Esophagus squamous epithelium (tissue), 5 donors: ENCODE results near the gene SPACA7. TPM values are rescaled to one million over a fixed set of nuclear protein-coding genes. Genes with fewer than 3 reads are reported as not detected.
"Not testable (repeated sequence)": the region's sequence is repeated elsewhere in the genome, so short reads cannot be mapped to it uniquely, and the experiment has no call there.

Experiments
- DNase-seq: peaks from one replicate; lab custom pipeline; 2025; lab: John Stamatoyannopoulos, UW
- H3K27ac ChIP-seq, 4 donors: fragments of 200-600 bp; sonication (generic); one replicate each; pipeline ENCODE4 v1.5.1; 2016 to 2019; ENCODE audit warnings: mild to moderate bottlenecking in 1 of 4
- H3K27me3 ChIP-seq, 4 donors: fragments of 200-600 bp; sonication (generic); 1 replicate in 3 of 4; 2 replicates in 1 of 4; pipeline versions ENCODE4 v1.5.1 to v1.6.0; 2017 to 2021; ENCODE audit warnings: antibody characterized with exemption in 1 of 4
- H3K36me3 ChIP-seq, 3 donors: fragments of 200-600 bp; sonication (generic); one replicate each; pipeline ENCODE4 v1.5.1; 2016 to 2019
- H3K4me1 ChIP-seq, 3 donors: fragments of 200-600 bp; sonication (generic); one replicate each; pipeline ENCODE4 v1.5.1; 2017 to 2019
- H3K4me3 ChIP-seq, 4 donors: fragments of 200-600 bp; sonication (generic); 1 replicate in 3 of 4; 2 replicates in 1 of 4; pipeline ENCODE4 v1.5.1; 2016 to 2019; ENCODE audit warnings: mild to moderate bottlenecking in 2 of 4, moderate library complexity in 1 of 4
- H3K9me3 ChIP-seq, 3 donors: fragments of 200-600 bp; sonication (generic); one replicate each; pipeline ENCODE4 v1.5.1; 2016 to 2019
- POLR2A ChIP-seq, 4 donors: fragments of 450-650 bp; IDR thresholded peaks; one replicate each; pipeline ENCODE4 v1.6.1; 2017; ENCODE audit warnings: antibody characterized with exemption in 4 of 4, mild to moderate bottlenecking in 4 of 4, moderate library complexity in 3 of 4
- WGBS, 2 donors: methylation state at CpG; one replicate each; pipeline ENCODE4 v1.1.5; 2018; 5-methylcytosine and 5-hydroxymethylcytosine counted together
- intact Hi-C: fragments of 100-400 bp; cut with DNase I; formaldehyde crosslinking; loops from one replicate; pipeline ENCODE4 v1.15.0; 2022
- total RNA-seq, 4 donors: library from RNA; depleted of rRNA; stranded (reverse); fragments of >200 nt; gene quantifications; one replicate each; pipeline ENCODE4 v1.1.0, GENCODE V29; 2016
- TF ChIP-seq, protein P1 (sequence below), 6 experiments: fragments of 450-650 bp in 4 of 6; fragments of 200-600 bp in 2 of 6; sonication (generic) in 2 of 6; IDR thresholded peaks; one replicate each; pipeline ENCODE4 v1.5.1; 2016 to 2019; ENCODE audit warnings: antibody characterized with exemption in 6 of 6, mild to moderate bottlenecking in 4 of 6, moderate library complexity in 4 of 6
- donor health status: DM: yes; HTN: yes; CAD: no.

Gene SPACA7
- total RNA-seq, 4 donors from 2014 or later: not detected

DNA sequence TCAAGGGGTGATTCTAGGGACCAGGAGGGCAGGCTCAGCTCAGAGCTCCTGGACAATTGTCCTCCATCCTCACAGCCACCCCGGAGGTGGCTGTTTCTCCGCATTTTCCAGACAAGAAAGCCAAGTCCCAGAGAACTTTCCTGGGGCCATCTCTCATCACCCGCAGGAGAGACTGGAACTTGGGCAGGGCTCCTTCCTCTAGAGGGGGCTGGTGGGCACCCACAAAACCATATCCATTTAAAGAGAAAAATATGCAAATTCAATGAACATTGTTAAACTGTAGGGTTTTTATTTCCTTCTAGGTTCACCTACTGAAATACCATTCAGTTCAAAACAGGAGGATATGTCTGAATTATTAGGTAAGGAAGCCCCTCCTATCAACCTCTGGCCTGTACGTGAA lies 16.6 kb downstream of the SPACA7 start:
- TF ChIP-seq POLR2A (IDR thresholded peaks at IDR 0.05): no peak
- TF ChIP-seq, protein P1, sequence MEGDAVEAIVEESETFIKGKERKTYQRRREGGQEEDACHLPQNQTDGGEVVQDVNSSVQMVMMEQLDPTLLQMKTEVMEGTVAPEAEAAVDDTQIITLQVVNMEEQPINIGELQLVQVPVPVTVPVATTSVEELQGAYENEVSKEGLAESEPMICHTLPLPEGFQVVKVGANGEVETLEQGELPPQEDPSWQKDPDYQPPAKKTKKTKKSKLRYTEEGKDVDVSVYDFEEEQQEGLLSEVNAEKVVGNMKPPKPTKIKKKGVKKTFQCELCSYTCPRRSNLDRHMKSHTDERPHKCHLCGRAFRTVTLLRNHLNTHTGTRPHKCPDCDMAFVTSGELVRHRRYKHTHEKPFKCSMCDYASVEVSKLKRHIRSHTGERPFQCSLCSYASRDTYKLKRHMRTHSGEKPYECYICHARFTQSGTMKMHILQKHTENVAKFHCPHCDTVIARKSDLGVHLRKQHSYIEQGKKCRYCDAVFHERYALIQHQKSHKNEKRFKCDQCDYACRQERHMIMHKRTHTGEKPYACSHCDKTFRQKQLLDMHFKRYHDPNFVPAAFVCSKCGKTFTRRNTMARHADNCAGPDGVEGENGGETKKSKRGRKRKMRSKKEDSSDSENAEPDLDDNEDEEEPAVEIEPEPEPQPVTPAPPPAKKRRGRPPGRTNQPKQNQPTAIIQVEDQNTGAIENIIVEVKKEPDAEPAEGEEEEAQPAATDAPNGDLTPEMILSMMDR (IDR thresholded peaks at IDR 0.05): no peak
- Histone ChIP-seq H3K9me3 (no peaks in the 10 kb centered on the region), H3K27me3 (no peaks in the 10 kb centered on the region), H3K27ac (no peak overlapping the region), H3K4me3 (no peak overlapping the region), H3K36me3 (no peaks in the 10 kb centered on the region), H3K4me1 (no peaks in the 10 kb centered on the region)
- 78 to 89% methylated on average over 1 of the region's 4 CpGs for WGBS, 2 donors
- intact Hi-C loops: no loop called here
- no peak for DNase-seq

DNA sequence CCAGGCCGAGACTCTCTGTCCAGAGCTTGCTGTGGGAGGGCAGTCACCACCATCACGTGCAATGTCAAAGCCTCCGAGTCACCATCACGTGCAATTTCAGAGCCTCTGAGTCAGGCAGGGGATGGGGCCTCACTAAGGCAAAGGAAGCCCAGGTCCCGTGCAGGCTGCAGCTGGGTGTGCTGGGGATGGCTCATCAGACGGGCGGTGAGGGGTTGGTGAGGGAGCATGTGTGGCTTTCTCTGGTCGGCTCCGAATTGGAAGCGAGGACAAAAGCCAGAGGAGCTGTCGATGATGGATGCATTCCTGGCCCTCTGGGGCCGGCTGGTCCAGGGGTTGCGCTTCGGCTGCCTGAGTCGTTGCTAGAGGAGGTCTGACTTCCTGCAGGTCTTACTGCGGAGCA lies 18.9 kb downstream of the SPACA7 start:
- H3K27ac ChIP-seq, intact Hi-C loops: not testable (repeated sequence)
- 58 to 100% methylated on average over 1 to 7 of the region's 16 CpGs for WGBS, 2 donors

DNA sequence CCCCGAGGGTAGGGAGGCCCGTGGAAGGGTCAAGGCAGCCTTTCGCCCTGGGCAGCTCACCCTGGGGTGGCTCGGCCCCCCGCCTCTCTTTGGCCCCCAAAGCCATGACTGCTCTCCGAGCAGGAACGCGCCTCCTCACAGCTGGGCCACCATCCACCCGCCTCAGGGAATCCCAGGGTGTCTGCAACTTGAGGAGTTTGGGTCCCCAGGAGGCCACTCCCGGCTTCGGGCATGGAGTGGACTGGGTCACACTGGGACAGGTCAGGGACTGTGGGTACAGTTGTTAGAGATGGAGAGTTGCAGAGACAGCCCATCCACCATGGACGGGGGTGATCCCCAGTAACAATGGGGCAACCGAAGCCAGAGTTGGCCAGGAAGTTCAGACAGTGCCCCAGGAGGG lies 19.8 kb downstream of the SPACA7 start:
- H3K27me3 ChIP-seq, DNase-seq, H3K27ac ChIP-seq, H3K4me3 ChIP-seq, H3K36me3 ChIP-seq, intact Hi-C loops, H3K9me3 ChIP-seq, H3K4me1 ChIP-seq: not testable (repeated sequence)
- WGBS, 2 donors: 80% methylated on average over 1 of the region's 13 CpGs; no CpG with 5 or more reads in 1 of the 2 donors

More for the DNA sequence above, 18.9 kb downstream of the SPACA7 start:
- H3K27me3 ChIP-seq, H3K36me3 ChIP-seq, H3K4me3 ChIP-seq, H3K9me3 ChIP-seq, H3K4me1 ChIP-seq, DNase-seq: not testable (repeated sequence)

DNA sequence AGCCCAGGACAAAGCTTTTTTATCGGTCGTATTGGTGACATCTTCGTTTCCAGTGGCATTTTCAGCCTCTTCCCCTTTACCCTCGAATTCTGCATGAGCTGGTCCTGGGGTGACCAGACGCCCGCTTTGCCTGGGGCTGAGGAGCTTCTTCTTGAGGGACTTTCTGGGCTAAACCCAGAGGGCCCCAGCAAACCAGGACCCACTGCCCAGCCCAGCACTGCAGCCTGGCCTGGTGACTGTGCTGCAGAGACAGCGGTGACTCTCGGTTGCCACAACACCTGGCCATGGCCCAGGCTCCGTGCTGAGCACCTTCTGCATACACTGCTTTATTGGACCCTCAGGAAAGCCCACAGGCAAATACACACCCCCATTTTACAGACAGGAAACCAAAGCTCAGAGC lies 21.0 kb downstream of the SPACA7 start:
- no peak overlapping the region for H3K27ac ChIP-seq
- H3K27me3 ChIP-seq: peaks cover 0 to 5% (median 0%) of the 10 kb centered on the region in 4 donors
- WGBS, 2 donors: 81 to 98% methylated on average over 5 to 9 of the region's 9 CpGs
- TF ChIP-seq, protein P1 (IDR thresholded peaks at IDR 0.05): no peak
- intact Hi-C loops: no loop called here
- no peaks in the 10 kb centered on the region for H3K36me3 ChIP-seq
- H3K4me1 ChIP-seq: no peaks in the 10 kb centered on the region
- no peak overlapping the region for H3K4me3 ChIP-seq
- H3K9me3 ChIP-seq: no peaks in the 10 kb centered on the region
- DNase-seq: no peak

DNA sequence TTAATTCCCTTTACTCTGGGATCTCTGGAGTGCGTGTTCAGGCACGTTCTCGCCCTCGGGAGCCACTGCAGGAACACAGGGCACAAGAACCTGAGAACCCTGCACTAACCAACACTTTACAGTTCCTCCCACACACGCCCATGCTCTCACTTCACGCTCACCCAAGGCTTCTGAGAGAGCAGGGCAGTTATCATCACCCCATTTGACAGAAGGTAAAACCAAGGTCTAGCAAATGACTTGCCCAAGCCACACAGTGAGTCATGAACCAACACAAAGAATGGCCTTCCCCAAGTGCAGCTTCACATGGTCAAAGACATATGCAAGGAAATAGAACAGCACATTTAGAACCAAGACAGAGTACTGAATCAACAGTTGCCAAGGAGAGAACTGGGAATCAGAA lies 22.2 kb downstream of the SPACA7 start:
- intact Hi-C loops, H3K27ac ChIP-seq, H3K9me3 ChIP-seq, H3K4me1 ChIP-seq, H3K27me3 ChIP-seq, H3K4me3 ChIP-seq, H3K36me3 ChIP-seq, DNase-seq: not testable (repeated sequence)
- no CpG with 5 or more reads among the region's 6 CpGs for WGBS, 2 donors

DNA sequence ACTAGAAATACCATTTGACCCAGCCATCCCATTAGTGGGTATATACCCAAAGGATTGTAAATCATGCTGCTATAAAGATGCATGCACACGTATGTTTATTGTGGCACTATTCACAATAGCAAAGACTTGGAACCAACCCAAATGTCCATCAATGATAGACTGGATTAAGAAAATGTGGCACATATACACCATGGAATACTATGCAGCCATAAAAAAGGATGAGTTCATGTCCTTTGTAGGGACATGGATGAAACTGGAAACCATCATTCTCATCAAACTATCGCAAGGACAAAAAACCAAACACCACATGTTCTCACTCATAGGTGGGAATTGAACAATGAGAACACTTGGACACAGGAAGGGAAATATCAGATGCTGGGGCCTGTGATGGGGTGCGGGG lies 33.7 kb downstream of the SPACA7 start:
- H3K4me1 ChIP-seq, H3K9me3 ChIP-seq, H3K36me3 ChIP-seq, H3K4me3 ChIP-seq, H3K27me3 ChIP-seq, intact Hi-C loops, DNase-seq, H3K27ac ChIP-seq: not testable (repeated sequence)
- 74 to 87% methylated on average over 3 of the region's 3 CpGs for WGBS, 2 donors

DNA sequence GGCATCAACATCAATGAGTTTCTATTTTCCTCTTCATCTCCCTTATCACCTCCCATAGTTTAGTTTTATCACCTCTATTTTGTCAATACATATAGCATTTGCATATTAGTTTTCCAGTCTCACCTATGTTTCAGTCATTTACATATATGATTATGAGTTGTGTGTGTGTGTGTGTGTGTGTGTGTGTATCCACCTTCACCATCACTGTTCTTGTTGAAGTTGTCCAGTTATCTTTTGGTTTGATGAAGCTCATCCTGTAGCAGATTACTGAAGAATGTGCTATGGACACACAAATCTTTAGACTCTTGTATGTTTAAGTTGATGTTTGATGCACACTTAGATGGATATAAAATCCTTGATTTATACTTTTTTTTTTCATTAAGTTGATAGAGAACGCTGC lies 40.5 kb downstream of the SPACA7 start:
- Histone ChIP-seq H3K4me1 (no peaks in the 10 kb centered on the region), H3K4me3 (no peak overlapping the region), H3K36me3 (no peaks in the 10 kb centered on the region), H3K27ac (no peak overlapping the region), H3K9me3 (peaks cover 0 to 57% (median 14%) of the 10 kb centered on the region in 3 donors), H3K27me3 (peaks cover 0 to 5% (median 0%) of the 10 kb centered on the region in 4 donors)
- WGBS, 2 donors: 47 to 61% methylated on average over 1 of the region's 1 CpG
- no peak for DNase-seq
- no peak for TF ChIP-seq POLR2A (IDR thresholded peaks at IDR 0.05)
- TF ChIP-seq, protein P1 (IDR thresholded peaks at IDR 0.05): no peak
- intact Hi-C loops: no loop called here
